ES-I3 (cell line): ENCODE results near the gene CNTNAP2.

Experiments
- H3K36me3 ChIP-seq: 2 replicates; pipeline ENCODE4 v1.6.1; 2013; ENCODE audit warnings: mild to moderate bottlenecking, low read length, control low read depth, moderate library complexity; ENCODE audit not compliant: insufficient read depth
- H3K4me1 ChIP-seq: 2 replicates; pipeline ENCODE4 v1.6.1; 2013; ENCODE audit warnings: mild to moderate bottlenecking, control low read depth, low read length; ENCODE audit not compliant: insufficient read depth
- H3K9ac ChIP-seq: 2 replicates; pipeline ENCODE4 v1.6.1; 2013; ENCODE audit warnings: low read depth, mild to moderate bottlenecking, low read length, moderate library complexity
- H3K9me3 ChIP-seq: 2 replicates; pipeline ENCODE4 v1.6.1; 2013; ENCODE audit warnings: mild to moderate bottlenecking, low read length, moderate library complexity; ENCODE audit not compliant: control insufficient read depth, insufficient read depth

The CNTNAP2 gene

DNA sequence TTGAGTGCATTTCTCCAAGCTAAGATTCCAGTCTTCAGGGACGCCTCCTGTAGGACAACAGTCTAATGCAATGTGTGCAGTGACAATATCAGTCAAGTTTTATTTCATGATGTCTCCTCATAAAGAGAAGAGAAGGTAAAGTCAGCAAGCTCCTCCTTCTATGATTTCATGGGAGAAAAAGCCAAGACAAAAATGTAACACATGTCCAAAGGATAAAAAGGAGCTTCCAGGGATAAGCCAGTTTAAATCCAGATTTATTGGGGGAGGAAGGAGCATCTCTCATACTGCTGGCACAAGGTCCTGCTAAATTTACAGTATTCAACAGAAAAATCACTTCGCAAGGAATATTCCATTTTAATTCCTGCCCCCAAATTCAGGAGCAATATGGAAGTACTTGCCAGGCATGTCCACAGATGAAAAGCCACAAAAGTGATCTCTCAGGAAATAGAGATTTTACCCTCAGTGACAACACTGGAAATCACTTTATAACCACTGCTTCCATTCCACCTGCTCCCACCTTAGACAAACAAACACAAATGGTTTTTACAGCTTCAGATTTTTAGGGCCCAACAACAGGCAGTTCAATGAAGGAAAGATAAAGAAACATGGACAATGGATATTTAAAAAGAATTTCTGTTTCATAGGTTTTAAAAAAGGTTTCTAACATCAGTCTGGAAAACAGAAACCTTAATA lies 1796.5 kb downstream of the CNTNAP2 start:
- Histone ChIP-seq H3K9me3 (no peaks in the 10 kb centered on the region), H3K4me1 (peaks cover 16% of the 10 kb centered on the region), H3K9ac (no peak overlapping the region), H3K36me3 (no peaks in the 10 kb centered on the region)

DNA sequence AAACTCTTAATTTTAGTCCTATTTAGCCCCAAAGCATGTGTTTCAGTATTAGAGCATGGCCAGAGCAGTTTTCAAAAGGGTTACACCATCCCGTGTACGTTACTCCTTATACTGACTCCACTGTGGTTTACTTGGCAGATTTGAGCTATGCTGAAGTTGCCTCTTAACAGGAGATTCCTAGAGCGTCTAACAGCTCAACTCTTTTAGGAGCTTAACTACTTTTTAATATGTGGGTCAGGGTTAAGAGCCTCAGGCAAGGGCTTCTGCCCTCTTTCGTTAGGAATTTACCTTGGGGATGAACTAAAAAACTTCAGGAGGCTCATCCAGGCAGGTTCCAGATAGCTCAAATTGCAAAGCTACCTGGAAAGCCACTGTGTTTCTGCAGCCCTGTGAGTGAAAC lies 1799.2 kb downstream of the CNTNAP2 start:
- Histone ChIP-seq H3K4me1 (peaks cover 7% of the 10 kb centered on the region; the same call in 1 of the 2 replicates), H3K9ac (no peak overlapping the region), H3K9me3 (no peaks in the 10 kb centered on the region), H3K36me3 (no peaks in the 10 kb centered on the region)

DNA sequence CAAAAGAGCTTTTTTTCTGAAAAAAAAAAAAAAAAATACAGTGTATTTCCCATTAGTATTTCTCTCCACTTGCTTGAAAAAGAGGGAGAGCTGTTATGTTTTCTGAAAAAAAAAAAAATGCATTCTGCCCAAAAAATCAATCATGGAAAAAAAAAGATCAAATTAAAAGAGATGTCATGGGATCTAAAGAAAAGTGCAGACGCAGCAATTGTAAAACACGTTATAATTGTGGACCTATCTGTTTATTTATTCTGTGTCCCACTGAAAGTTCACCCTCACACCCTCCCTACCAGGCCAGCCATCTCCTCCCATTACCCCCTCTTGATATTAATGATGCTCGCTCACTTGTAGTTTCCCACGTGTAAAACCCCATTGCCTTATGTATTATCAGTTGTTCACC lies 1800.0 kb downstream of the CNTNAP2 start:
- Histone ChIP-seq H3K9me3 (no peaks in the 10 kb centered on the region), H3K9ac (no peak overlapping the region), H3K4me1 (peaks cover 4% of the 10 kb centered on the region; the same call in 1 of the 2 replicates), H3K36me3 (no peaks in the 10 kb centered on the region)

DNA sequence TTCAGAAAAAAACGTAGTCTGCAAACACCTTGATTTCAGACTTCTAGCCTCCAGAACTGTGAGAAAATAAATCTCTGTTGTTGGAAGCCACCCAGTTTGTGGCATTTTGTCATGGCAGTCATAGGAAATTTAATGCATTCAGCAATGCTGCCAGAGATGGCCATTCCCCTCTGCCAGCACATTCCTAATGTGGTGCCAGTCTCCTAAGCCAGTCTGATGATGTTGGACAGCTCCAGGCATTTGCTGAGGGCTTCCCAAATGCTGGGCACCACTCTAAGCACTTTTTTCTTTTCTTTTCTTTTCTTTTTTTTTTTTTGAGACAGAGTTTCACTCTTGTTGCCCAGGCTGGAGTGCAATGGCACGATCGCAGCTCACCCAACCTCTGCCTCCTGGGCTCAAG lies 1807.2 kb downstream of the CNTNAP2 start:
- Histone ChIP-seq H3K9me3 (no peaks in the 10 kb centered on the region), H3K4me1 (no peaks in the 10 kb centered on the region), H3K9ac (no peak overlapping the region), H3K36me3 (no peaks in the 10 kb centered on the region)

DNA sequence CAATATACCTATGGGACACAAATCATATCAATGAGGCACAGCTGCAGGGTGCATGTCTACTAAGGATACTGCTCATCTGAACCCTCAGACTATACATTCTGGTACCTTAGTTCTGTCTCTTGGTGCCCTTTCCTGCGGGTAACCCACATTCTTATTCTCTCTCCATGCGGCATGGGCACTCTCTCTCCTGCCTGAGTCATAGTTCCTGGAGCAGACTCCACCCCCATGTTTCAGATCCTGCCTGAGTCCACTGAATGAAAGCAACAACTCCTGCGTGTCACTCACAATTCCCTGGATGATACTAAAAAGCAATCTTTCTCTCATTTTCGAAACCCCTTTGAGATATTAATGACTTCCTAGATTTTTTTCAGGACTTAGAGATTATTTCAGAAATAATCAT lies 1820.8 kb downstream of the CNTNAP2 start:
- Histone ChIP-seq H3K4me1 (no peaks in the 10 kb centered on the region), H3K9ac (no peak overlapping the region), H3K9me3 (no peaks in the 10 kb centered on the region), H3K36me3 (no peaks in the 10 kb centered on the region)

DNA sequence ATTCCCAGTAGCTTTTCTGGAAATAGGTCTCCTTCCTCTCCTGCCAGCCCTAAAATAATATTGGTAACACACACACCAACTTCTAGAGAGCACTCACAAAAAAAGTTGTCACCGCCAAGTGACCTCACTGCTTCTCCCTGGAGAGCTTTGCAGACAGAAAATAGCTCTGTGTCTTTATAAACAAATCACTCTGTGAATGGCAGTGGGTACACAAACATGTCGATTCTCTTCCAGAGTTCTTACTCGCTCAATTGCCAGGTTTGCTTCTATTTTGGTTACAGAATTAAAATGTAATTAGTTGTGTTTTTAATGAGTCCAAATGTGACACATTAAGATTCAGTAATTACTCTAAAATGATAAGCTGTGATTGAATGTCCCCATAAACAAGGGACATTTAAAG lies 1824.8 kb downstream of the CNTNAP2 start:
- Histone ChIP-seq H3K9ac (no peak overlapping the region), H3K4me1 (no peaks in the 10 kb centered on the region), H3K9me3 (no peaks in the 10 kb centered on the region), H3K36me3 (no peaks in the 10 kb centered on the region)

DNA sequence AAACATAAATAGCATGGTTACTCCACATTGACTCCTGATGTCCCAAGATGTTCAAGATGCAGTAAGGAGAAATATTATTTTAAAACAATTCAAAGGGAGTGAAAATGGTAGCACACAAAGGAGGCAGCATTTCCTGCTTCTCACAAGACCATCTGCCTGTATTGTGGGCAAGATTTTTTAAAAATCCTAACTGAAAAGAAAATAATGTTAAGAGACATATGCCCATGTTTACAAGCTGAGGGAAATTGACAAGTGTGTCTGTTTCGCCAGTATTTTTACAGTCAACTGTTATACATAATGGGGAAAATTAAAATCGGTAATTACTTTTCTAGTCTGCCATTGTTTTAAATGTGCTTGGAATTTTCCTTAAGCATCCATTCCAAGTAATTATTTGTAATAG lies 1827.7 kb downstream of the CNTNAP2 start:
- Histone ChIP-seq H3K4me1 (no peaks in the 10 kb centered on the region), H3K36me3 (no peaks in the 10 kb centered on the region), H3K9me3 (no peaks in the 10 kb centered on the region), H3K9ac (no peak overlapping the region)

DNA sequence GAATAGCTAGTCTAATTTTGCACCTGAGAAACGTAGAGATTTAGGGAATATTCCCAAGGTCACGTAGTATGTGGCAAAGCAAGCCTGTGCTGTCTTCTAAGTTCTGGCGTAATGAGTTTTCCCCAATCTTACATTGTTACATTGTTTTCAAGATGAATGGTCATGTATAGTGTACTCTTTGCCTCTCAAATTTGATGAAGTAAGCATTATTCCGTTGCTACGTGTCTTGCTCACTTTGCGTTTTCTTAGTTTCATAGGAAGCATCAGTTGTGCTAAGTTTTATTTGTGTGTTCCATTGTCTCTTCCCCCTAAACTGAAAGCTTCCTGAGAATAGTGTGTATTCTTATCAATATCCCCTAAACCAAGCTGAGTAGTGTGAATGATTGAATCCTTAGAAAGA lies 1836.3 kb downstream of the CNTNAP2 start:
- Histone ChIP-seq H3K36me3 (no peaks in the 10 kb centered on the region), H3K4me1 (no peaks in the 10 kb centered on the region), H3K9me3 (no peaks in the 10 kb centered on the region), H3K9ac (no peak overlapping the region)

DNA sequence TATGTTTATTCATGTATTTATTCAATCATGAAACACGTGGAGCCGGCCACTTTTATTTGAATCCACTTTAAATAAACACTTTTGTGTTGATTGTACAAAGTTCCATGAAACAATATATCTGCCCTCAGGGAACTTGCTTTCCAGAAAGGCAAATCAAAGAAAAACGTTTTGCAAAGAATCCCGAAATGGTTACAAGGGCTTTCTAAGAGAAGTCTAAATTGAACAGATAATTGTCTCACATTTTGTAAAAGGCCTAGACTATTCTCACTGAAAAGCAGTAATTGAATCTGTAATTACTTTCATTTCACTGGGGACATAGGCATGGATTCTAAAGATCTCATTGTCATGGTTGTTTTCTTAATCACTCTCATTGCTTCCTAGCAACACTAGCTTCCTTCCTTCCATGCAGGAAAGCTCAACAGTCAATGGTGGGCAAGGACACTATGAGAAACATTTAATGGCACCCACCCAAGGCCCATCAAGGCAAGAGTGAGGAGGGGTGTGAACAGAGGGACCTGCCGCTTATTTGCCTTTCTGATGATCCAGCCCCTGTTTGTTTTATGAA lies 1851.5 kb downstream of the CNTNAP2 start:
- Histone ChIP-seq H3K9ac (no peak overlapping the region), H3K4me1 (no peaks in the 10 kb centered on the region), H3K9me3 (no peaks in the 10 kb centered on the region), H3K36me3 (no peaks in the 10 kb centered on the region)

DNA sequence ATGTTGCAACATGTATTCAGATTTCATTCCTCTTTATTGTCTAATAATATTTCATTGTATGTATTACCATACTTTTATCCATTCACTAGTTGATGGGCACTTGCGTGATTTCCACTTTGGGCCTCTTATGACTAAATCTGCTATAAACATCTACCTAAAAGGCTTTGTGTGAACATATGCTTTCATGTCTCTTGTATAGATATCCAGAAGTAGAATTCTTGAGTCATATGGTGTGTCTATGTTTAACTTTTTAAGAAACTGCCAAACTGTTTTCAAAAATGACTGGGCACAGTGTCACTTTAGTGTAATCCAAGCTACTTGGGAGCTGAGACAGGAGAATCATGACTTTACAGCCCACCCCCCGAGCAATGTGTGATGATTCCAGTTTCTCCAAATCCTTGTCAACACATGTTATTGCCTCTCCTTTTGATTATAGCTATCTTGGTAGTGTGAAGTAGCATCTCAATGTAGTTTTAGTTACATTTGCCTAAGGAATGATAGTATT lies 1855.1 kb downstream of the CNTNAP2 start:
- Histone ChIP-seq H3K36me3 (no peaks in the 10 kb centered on the region), H3K9me3 (no peaks in the 10 kb centered on the region), H3K4me1 (no peaks in the 10 kb centered on the region), H3K9ac (no peak overlapping the region)

DNA sequence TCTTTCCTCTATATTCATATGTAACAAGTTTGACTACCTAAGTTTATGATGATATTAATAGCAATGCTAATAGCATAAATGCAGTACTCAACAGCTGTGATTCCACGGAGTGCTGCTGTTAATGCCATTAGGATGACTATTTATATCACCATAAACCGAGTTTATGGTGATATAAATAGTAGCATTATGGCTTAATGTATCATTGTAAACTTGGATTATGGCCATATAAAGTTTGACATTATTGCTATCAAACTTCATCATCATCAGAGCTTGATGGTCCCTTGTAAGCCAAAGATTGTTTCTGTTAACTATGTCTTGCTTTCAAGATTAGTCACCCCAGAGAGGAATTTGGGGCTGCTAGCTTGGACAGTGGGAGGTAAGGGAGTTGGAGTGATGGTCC lies 1861.6 kb downstream of the CNTNAP2 start:
- H3K9me3 ChIP-seq, result no peaks in the 10 kb centered on the region; the same call in 1 of the 2 replicates
- H3K4me1 ChIP-seq, result no peaks in the 10 kb centered on the region
- H3K9ac ChIP-seq, result no peak overlapping the region
- no peaks in the 10 kb centered on the region for H3K36me3 ChIP-seq

DNA sequence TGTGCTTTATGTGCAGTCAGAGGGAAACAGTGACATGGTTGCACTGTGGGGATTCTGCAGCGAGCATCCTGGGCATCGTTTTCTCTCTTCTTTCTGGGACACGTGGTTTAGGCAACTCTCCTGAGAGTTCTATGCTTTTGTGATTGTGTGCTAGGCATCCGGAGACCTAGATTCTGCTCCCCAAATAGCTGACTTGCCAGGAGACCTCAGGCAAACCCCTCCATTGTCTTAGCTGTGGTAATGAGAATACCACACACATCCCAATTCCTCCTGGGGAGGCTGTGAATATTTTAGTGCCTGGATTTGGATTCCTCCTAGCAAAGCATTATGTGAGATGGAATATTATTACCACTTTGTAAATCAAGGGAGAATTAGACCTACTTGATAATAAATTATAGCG lies 1862.0 kb downstream of the CNTNAP2 start:
- Histone ChIP-seq H3K9me3 (no peaks in the 10 kb centered on the region; the same call in 1 of the 2 replicates), H3K4me1 (no peaks in the 10 kb centered on the region), H3K9ac (no peak overlapping the region), H3K36me3 (no peaks in the 10 kb centered on the region)

DNA sequence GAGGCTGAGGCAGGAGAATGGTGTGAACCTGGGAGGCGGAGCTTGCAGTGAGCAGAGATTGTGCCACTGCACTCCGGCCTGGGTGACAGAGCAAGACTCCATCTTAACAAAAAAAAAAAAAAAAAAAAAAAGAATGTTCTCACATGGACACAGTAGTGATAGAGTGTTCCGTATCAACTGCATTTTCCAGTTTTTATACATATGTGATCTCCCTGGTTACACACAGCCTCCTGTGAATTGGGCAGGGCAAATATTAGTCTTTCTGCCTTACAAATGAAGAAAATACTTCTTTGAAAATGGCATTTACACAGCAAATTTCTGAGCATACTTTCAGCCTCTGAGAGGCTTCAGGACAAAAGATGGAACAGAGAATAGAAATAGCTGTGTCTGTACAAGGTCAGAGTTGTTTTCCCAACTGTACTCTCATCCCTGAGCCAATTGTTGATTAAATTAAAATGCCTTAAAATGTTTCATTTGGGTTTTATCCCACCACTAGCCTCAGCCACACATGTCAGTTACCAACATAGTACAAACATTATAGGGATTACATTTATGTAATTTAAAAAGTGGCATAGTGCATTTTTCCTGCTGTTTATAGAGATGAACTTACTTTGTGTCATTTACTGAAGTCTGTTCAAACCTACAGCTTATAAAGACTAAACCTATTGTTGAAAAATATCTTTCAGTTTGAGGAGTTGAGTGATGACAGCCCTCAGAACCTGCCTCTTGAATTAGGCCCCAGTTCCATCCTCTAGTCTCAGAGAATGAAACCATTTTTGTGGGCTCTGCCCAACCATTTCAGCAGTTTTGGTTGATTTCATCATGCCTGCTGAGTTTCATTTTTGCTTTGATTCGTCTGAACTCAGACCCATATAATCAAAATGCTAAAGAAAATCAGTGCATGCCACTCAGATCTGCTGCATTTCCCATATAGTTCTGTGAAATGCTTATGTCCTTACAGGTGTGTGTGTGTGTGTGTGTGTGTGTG lies 1864.5 kb downstream of the CNTNAP2 start:
- no peaks in the 10 kb centered on the region for H3K36me3 ChIP-seq
- no peak overlapping the region for H3K9ac ChIP-seq
- H3K9me3 ChIP-seq, result no peaks in the 10 kb centered on the region; the same call in 1 of the 2 replicates
- no peaks in the 10 kb centered on the region for H3K4me1 ChIP-seq

DNA sequence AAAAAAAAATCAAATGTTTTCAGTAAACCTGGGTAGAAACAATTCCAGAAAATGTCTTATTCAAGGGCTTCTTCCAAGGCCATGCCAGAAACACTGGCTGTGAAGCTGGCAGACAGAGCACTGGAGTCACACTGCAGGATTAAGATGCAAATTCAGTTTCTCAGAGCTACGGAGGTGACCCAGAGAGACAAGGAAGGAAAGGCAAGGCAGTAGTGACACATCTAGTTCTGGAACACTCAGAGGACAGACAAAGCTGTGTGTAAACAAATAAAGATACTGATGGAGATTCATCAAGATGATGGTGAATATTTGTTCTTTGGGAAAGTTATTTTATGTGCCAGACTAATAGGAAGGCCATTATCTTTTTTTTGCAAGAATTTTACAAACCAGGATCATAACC lies 1865.7 kb downstream of the CNTNAP2 start:
- H3K4me1 ChIP-seq, result no peaks in the 10 kb centered on the region
- no peaks in the 10 kb centered on the region for H3K36me3 ChIP-seq
- no peaks in the 10 kb centered on the region; the same call in 1 of the 2 replicates for H3K9me3 ChIP-seq
- H3K9ac ChIP-seq, result no peak overlapping the region
